Measurements from ENCODE around the gene CD247.

CD247 gene

GRCh38 chr1:167529829-167530474 lies 11.6 kb upstream of the CD247 start:
- TF ChIP-seq POLR2A (IDR thresholded peaks at IDR 0.05; ENCODE audit: low read depth, low read length) (no peak), TAF1 (IDR thresholded peaks at IDR 0.05; ENCODE audit: low read depth, low read length) (no peak), POLR2AphosphoS5 (IDR thresholded peaks at IDR 0.05; ENCODE audit: low read depth, low read length) (no peak), SPI1 (IDR thresholded peaks at IDR 0.05; ENCODE audit: low read depth, low read length) (no peak), POU2F2 (IDR thresholded peaks at IDR 0.05; ENCODE audit: low read depth, low read length) (no peak), PAX5 (IDR thresholded peaks at IDR 0.05; ENCODE audit: insufficient read depth, low read length, severe bottlenecking) (no peak)
- FAIRE-seq (no peak), DNase-seq (ENCODE audit: insufficient read length, low spot score) (no peak)

GRCh38 chr1:167528057-167528728 lies 9.9 kb upstream of the CD247 start:
- TF ChIP-seq POU2F2 (IDR thresholded peaks at IDR 0.05; ENCODE audit: low read depth, low read length), result no peak
- TF ChIP-seq SPI1 (IDR thresholded peaks at IDR 0.05; ENCODE audit: low read depth, low read length), result no peak
- TF ChIP-seq TAF1 (IDR thresholded peaks at IDR 0.05; ENCODE audit: low read depth, low read length), result no peak
- TF ChIP-seq PAX5 (IDR thresholded peaks at IDR 0.05; ENCODE audit: insufficient read depth, low read length, severe bottlenecking), result no peak
- TF ChIP-seq POLR2A (IDR thresholded peaks at IDR 0.05; ENCODE audit: low read depth, low read length), result no peak
- no peak for TF ChIP-seq POLR2AphosphoS5 (IDR thresholded peaks at IDR 0.05; ENCODE audit: low read depth, low read length)
- no peak for FAIRE-seq
- DNase-seq (ENCODE audit: insufficient read length, low spot score), result no peak

DNA sequence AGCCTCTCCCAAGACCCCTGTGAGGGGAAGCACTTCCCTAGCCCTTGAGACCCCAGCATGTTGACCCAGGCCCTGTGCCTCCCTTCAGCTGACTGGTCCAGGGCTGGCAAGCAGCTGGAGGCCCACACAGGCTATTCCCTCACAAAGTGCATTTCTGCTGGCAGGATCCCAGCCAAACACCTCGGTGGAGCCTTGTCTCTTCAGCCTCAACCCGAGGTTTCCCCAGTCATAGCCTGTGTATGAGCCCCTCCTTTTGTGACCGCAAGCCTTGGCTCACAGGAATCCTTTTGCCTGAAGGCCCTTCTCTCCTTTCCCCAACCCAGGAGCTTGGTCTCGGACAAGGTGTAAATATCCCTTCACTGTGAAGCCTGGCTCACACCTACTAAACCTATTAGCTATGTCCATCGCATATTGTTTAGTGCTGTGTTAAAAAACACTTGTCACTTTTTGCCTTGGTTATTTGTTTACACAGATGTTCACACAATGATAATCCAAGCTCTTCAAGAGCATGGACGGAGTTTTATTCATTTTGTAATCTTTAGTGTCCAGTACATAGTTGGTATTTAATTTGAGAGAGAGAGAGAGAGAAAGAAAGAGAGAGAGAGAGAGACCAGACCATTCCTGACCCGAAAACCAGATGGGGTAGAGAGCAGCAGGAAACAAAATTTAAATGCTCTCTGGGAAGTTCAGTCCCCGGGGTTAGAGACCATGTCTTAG lies 8.5 kb upstream of the CD247 start:
- DNase-seq (ENCODE audit: insufficient read length, low spot score) (no peak), FAIRE-seq (no peak)
- TF ChIP-seq POLR2A (IDR thresholded peaks at IDR 0.05; ENCODE audit: low read depth, low read length) (no peak), POLR2AphosphoS5 (IDR thresholded peaks at IDR 0.05; ENCODE audit: low read depth, low read length) (no peak), PAX5 (IDR thresholded peaks at IDR 0.05; ENCODE audit: insufficient read depth, low read length, severe bottlenecking) (no peak), SPI1 (IDR thresholded peaks at IDR 0.05; ENCODE audit: low read depth, low read length) (no peak), TAF1 (IDR thresholded peaks at IDR 0.05; ENCODE audit: low read depth, low read length) (no peak)

DNA sequence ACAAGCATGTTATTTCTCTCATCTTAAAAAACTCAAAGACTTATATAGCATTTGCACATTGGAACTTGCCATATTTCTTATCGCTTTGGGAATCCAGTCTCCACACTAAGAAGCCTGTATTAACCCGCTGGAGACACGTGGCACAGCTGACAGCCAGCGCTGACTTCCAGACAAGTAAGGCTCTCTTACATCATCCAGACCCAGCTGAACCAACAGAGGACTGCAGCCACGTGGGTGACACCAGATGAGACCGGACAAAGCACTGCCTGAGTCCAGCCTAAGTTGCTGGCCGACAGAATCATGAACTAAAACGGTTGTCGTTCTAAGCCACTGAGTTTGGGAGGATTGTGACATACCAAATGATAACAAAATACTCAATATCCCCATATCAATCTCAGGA lies 6.3 kb upstream of the CD247 start:
- TF ChIP-seq SPI1 (IDR thresholded peaks at IDR 0.05; ENCODE audit: low read depth, low read length) (no peak), TAF1 (IDR thresholded peaks at IDR 0.05; ENCODE audit: low read depth, low read length) (no peak), POLR2AphosphoS5 (IDR thresholded peaks at IDR 0.05; ENCODE audit: low read depth, low read length) (no peak), POU2F2 (IDR thresholded peaks at IDR 0.05; ENCODE audit: low read depth, low read length) (no peak), POLR2A (IDR thresholded peaks at IDR 0.05; ENCODE audit: low read depth, low read length) (no peak), PAX5 (IDR thresholded peaks at IDR 0.05; ENCODE audit: insufficient read depth, low read length, severe bottlenecking) (no peak)

GRCh38 chr1:167522246-167522645 lies 3.9 kb upstream of the CD247 start:
- TF ChIP-seq SPI1 (IDR thresholded peaks at IDR 0.05; ENCODE audit: low read depth, low read length) (no peak), POLR2AphosphoS5 (IDR thresholded peaks at IDR 0.05; ENCODE audit: low read depth, low read length) (no peak), PAX5 (IDR thresholded peaks at IDR 0.05; ENCODE audit: insufficient read depth, low read length, severe bottlenecking) (no peak), POLR2A (IDR thresholded peaks at IDR 0.05; ENCODE audit: low read depth, low read length) (no peak), TAF1 (IDR thresholded peaks at IDR 0.05; ENCODE audit: low read depth, low read length) (no peak), POU2F2 (IDR thresholded peaks at IDR 0.05; ENCODE audit: low read depth, low read length) (no peak)
- FAIRE-seq, result no peak
- DNase-seq (ENCODE audit: insufficient read length, low spot score), result no peak

More for the DNA sequence above, 6.3 kb upstream of the CD247 start:
- DNase-seq (ENCODE audit: insufficient read length, low spot score) (no peak), FAIRE-seq (no peak)

GRCh38 chr1:167520711-167521206 lies 2.4 kb upstream of the CD247 start:
- DNase-seq (ENCODE audit: insufficient read length, low spot score) (no peak), FAIRE-seq (no peak)
- TF ChIP-seq POLR2A (IDR thresholded peaks at IDR 0.05; ENCODE audit: low read depth, low read length), result no peak
- no peak for TF ChIP-seq SPI1 (IDR thresholded peaks at IDR 0.05; ENCODE audit: low read depth, low read length)
- no peak for TF ChIP-seq PAX5 (IDR thresholded peaks at IDR 0.05; ENCODE audit: insufficient read depth, low read length, severe bottlenecking)
- no peak for TF ChIP-seq POLR2AphosphoS5 (IDR thresholded peaks at IDR 0.05; ENCODE audit: low read depth, low read length)
- no peak for TF ChIP-seq TAF1 (IDR thresholded peaks at IDR 0.05; ENCODE audit: low read depth, low read length)
- TF ChIP-seq POU2F2 (IDR thresholded peaks at IDR 0.05; ENCODE audit: low read depth, low read length), result no peak

DNA sequence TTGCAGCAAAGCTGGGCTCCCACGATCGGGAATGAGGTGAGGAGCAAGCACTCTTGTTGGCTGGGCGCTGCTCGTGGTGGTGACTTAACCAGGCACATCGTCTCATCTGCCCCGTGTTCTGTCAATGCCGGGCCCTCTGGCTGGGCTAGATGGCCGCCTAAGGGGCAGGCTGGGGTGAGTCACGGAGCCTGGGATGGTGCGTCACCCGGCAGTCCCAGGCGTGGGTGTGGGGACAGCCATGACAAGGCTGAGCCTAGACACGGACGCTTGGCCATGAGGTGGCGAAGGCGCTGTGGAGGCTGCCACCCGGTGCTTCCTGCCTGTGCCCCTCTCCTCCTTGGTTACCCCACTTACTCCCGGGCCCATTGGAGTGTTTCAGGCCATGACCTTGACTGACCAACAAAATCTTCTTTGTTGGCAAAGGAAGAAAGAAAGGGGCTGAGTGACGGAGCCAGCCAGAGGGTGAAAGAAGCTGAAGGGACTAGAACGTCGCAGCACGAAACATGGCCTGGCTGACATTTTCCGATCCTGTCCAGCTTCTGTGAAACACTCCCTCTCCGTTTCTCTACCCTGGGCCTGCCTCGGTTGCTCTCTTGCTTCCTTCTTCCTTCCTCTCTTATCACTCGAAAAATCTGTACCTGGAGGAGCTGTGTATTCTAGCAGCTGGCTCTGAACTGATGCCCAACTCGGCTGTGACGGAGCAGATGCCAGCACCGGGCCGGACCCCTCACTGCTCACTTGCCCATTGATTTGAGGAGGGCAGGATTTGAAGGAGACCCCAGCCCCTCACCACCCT lies 596 bp downstream of the CD247 start:
- no peak for FAIRE-seq
- TF ChIP-seq POLR2A (IDR thresholded peaks at IDR 0.05; ENCODE audit: low read depth, low read length), result no peak
- TF ChIP-seq PAX5 (IDR thresholded peaks at IDR 0.05; ENCODE audit: insufficient read depth, low read length, severe bottlenecking), result no peak
- no peak for TF ChIP-seq POU2F2 (IDR thresholded peaks at IDR 0.05; ENCODE audit: low read depth, low read length)
- no peak for TF ChIP-seq POLR2AphosphoS5 (IDR thresholded peaks at IDR 0.05; ENCODE audit: low read depth, low read length)
- no peak for TF ChIP-seq SPI1 (IDR thresholded peaks at IDR 0.05; ENCODE audit: low read depth, low read length)
- TF ChIP-seq TAF1 (IDR thresholded peaks at IDR 0.05; ENCODE audit: low read depth, low read length), result no peak
- DNase-seq (ENCODE audit: insufficient read length, low spot score), result no peak

All from GM12891 (cell line).